Activated T-helper 1 cell treated with anti-CD3 and anti-CD28 coated beads, Interleukin-12 subunit alpha, Interleukin-12 subunit beta, Interleukin-2, Interleukin-4 antibody, amounts not matched to agents 30 ng/mL and 10 ng/mL and 1 ng/mL, durations not matched to agents 14 hours and 24 hours and 36 hours (primary cell): ENCODE data around the gene ZNF367. TPM values are rescaled to one million over a fixed set of nuclear protein-coding genes. Genes with fewer than 3 reads are reported as not detected.

Experiments used
- DNase-seq: peaks from one replicate; pipeline ENCODE4 v3.0.0; 2021; ENCODE audit warnings: low spot score
- H3K27ac Mint-ChIP-seq: one replicate; pipeline ENCODE4 v1.8.0; 2021; ENCODE audit warnings: mild to moderate bottlenecking, mixed read lengths
- H3K27me3 Mint-ChIP-seq: one replicate; pipeline ENCODE4 v1.8.0; 2022; ENCODE audit warnings: mild to moderate bottlenecking, moderate library complexity, mixed read lengths; ENCODE audit not compliant: insufficient read depth
- H3K36me3 Mint-ChIP-seq: one replicate; pipeline ENCODE4 v1.8.0; 2021; ENCODE audit warnings: low read depth, mixed read lengths
- H3K4me1 Mint-ChIP-seq: one replicate; pipeline ENCODE4 v1.8.0; 2021; ENCODE audit warnings: low read depth, mixed read lengths
- H3K4me3 Mint-ChIP-seq: one replicate; pipeline ENCODE4 v1.8.0; 2021; ENCODE audit warnings: mild to moderate bottlenecking, moderate library complexity, mixed read lengths
- H3K9me3 Mint-ChIP-seq: one replicate; pipeline ENCODE4 v1.8.0; 2021; ENCODE audit warnings: mixed read lengths
- intact Hi-C: fragments of 100-400 bp; cut with micrococcal nuclease; formaldehyde crosslinking; loops from one replicate; pipeline ENCODE4 v1.15.1; 2024
- total RNA-seq: library from RNA; stranded (reverse); gene quantifications from 2 replicates; pipeline ENCODE4 v1.2.3, GENCODE V29; 2022

ZNF367 gene
- total RNA-seq, result 21.8 and 22.0 TPM in 2 replicates

GRCh38 chr9:96418083-96418919 is at the start of gene ZNF367:
ZNF367 (minus strand) TSS chr9:96418370; CDS start chr9:96418032, 338 bp downstream.
- Mint-ChIP-seq H3K27ac (peak within 1 kb of the TSS; percentile 95), H3K36me3 (peaks cover 6% of the 10 kb centered on the region), H3K4me3 (peak within 1 kb of the TSS; percentile 94), H3K4me1 (peaks cover 43% of the 10 kb centered on the region), H3K27me3 (no peaks in the 10 kb centered on the region), H3K9me3 (no peaks in the 10 kb centered on the region)
- DNase-seq, result peak; percentile 93
- intact Hi-C loops, result loop anchor here (1.0 to 10.0 kb wide), 12 partner anchors 32 to 1214 kb away; partner anchors contain the start of genes CTSV, FANCC, HABP4 and NCBP1

- DNase-seq, result no peak
- no peaks in the 10 kb centered on the region for H3K9me3 Mint-ChIP-seq
- H3K27me3 Mint-ChIP-seq, result no peaks in the 10 kb centered on the region
- peaks cover 16% of the 10 kb centered on the region for H3K36me3 Mint-ChIP-seq
- H3K4me3 Mint-ChIP-seq, result no peak overlapping the region
- H3K4me1 Mint-ChIP-seq, result no peaks in the 10 kb centered on the region
- H3K27ac Mint-ChIP-seq, result no peak overlapping the region
- intact Hi-C loops, result no loop called here
These were observed 49.6 kb upstream of the ZNF367 start for GRCh38 chr9:96467784-96468183.

DNA sequence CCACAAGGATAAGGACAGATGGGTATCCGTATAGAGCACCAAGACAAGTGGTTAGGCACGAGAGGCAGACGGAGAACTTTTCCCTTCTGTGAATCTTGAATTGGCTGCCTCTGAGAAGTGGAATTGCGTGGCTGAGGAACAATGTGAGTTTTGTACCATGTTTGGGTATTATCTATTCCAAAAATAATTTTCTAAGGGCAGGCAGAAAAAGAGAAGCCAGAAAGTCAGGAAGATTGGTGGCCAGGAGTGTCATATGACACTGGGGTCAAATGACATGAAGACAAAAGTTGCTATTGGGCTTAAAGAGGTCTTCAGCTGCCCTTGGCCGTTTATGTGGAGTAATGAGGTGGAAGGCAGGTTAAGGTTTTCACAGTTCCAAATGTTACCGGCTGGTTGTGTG is 46.3 kb upstream of the ZNF367 start:
- no peaks in the 10 kb centered on the region for H3K27me3 Mint-ChIP-seq
- DNase-seq, result no peak
- H3K36me3 Mint-ChIP-seq, result peaks cover 21% of the 10 kb centered on the region
- intact Hi-C loops, result no loop called here
- no peaks in the 10 kb centered on the region for H3K9me3 Mint-ChIP-seq
- no peak overlapping the region for H3K27ac Mint-ChIP-seq
- no peak overlapping the region for H3K4me3 Mint-ChIP-seq
- H3K4me1 Mint-ChIP-seq, result peaks cover 3% of the 10 kb centered on the region

DNA sequence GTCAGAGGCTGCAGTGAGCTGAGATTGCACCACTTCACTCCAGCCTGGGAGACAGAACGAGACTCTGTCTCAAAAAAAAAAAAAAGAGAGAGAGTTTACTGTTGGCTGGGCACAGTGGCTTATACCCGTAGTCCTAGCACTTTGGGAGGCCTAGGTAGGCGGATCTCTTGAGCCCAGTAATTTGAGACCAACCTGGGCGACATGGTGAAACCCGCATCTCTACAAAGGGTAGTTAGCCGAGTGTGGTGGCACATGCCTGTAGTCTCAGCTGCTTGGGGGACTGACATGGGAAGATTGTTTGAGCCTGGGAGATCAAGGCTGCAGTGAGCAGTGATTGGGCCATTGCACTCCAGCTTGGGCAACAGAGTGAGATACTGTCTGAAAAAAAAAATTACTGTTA is 44.4 kb upstream of the ZNF367 start:
- H3K27me3 Mint-ChIP-seq, result no peaks in the 10 kb centered on the region
- intact Hi-C loops, result no loop called here
- peaks cover 27% of the 10 kb centered on the region for H3K36me3 Mint-ChIP-seq
- H3K9me3 Mint-ChIP-seq, result no peaks in the 10 kb centered on the region
- no peak for DNase-seq
- H3K27ac Mint-ChIP-seq, result no peak overlapping the region
- no peak overlapping the region for H3K4me3 Mint-ChIP-seq
- peaks cover 9% of the 10 kb centered on the region for H3K4me1 Mint-ChIP-seq

DNA sequence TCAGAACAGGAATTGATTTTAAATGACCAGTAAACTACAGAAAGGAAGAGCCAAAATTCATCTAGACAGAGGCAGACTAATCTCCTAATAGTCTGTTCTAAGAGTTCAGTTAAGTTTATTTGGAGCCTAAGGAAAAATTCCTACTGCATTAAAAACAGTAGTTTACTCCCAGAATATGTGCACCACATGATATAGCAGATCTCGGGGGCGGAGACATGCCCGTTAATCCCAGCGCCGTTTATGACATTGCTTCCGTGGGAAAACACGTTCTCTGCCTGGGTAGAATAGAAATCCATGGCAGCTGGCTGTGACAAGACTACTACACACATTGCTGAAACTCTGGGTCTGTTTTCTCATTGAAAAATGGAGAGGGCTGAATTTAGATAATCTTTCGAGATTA is 43.2 kb upstream of the ZNF367 start:
- DNase-seq, result no peak
- intact Hi-C loops, result no loop called here
- Mint-ChIP-seq H3K4me1 (peaks cover 9% of the 10 kb centered on the region), H3K4me3 (no peak overlapping the region), H3K27ac (no peak overlapping the region), H3K9me3 (no peaks in the 10 kb centered on the region), H3K36me3 (peaks cover 24% of the 10 kb centered on the region), H3K27me3 (no peaks in the 10 kb centered on the region)

DNA sequence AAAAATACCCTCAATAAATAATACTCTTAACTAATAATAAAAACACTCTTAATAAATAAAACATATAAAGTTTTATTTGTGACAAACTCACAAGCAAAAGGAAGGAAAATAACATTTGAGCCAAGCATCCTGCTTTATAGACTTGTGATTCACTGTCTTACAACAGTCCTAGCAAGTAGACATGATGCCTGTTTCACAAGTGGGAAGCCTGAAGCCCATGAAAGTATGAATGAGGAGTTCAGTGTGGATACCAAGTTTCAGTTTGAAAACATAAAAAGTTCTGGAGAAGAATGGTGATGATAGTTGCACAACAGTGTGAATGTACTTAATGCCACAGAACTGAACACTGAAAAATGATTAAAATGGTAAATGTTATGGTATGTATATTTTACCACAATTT is 42.7 kb upstream of the ZNF367 start:
- peaks cover 9% of the 10 kb centered on the region for H3K4me1 Mint-ChIP-seq
- H3K4me3 Mint-ChIP-seq, result no peak overlapping the region
- no peaks in the 10 kb centered on the region for H3K27me3 Mint-ChIP-seq
- no peaks in the 10 kb centered on the region for H3K9me3 Mint-ChIP-seq
- no peak for DNase-seq
- H3K36me3 Mint-ChIP-seq, result peaks cover 21% of the 10 kb centered on the region
- intact Hi-C loops, result no loop called here
- no peak overlapping the region for H3K27ac Mint-ChIP-seq

DNA sequence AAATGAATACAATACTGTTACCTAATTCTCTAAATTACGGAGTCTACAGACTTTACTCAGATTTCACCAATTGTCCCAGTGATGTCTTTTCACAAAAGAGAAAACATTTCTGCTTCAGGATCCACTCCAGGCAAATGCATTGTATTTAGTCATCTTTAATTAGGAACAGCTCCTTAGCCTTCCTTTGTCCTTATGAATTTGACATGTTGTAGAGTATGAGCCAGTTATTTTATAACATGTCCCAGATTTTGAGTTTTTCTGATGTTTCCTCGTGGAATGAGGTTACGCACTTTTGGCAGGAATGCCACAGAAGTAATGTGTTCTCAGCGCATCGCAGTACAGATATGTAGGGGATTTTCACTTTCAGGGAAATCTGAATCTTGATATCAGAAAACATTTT is 42.3 kb upstream of the ZNF367 start:
- peaks cover 9% of the 10 kb centered on the region for H3K4me1 Mint-ChIP-seq
- H3K27me3 Mint-ChIP-seq, result no peaks in the 10 kb centered on the region
- DNase-seq, result no peak
- intact Hi-C loops, result no loop called here
- H3K36me3 Mint-ChIP-seq, result peaks cover 17% of the 10 kb centered on the region
- no peak overlapping the region for H3K4me3 Mint-ChIP-seq
- no peak overlapping the region for H3K27ac Mint-ChIP-seq
- no peaks in the 10 kb centered on the region for H3K9me3 Mint-ChIP-seq

DNA sequence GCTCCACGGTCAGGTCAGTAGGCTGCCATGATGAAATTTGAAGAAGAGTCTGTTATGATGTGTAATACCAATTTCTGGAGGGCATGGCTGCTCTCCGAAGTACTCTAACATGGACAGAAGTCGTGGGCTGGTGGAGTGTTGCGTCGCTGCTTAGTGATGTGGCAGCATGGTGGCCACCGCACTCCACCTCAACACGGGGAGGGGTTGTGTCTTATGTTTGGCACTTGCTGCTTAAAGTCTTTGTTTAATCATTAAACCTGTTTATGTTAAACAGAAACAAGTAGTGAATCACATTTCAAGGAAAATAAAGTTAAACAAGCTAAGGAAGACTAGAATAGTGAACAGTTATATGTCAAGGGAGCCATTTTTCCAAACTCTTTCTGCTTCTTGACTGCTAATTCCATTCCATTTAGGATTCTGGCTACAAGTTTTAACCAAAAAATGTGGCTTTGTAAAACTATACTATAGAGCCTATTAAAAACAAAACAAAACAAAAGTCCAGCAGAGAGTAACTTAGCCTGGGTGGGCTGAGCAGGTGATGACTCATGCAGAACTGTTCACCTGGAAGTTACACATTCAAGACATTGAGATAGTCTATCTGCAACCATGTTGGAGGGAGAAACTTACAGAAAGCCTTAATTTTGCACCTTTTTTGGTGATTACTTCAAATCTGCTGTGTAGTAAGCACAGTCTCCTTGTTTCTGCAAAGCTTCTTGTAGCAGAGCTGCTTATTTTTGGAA is 41.3 kb upstream of the ZNF367 start:
- H3K4me3 Mint-ChIP-seq, result no peak overlapping the region
- H3K27me3 Mint-ChIP-seq, result no peaks in the 10 kb centered on the region
- H3K36me3 Mint-ChIP-seq, result peaks cover 14% of the 10 kb centered on the region
- intact Hi-C loops, result no loop called here
- peaks cover 9% of the 10 kb centered on the region for H3K4me1 Mint-ChIP-seq
- DNase-seq, result no peak
- H3K9me3 Mint-ChIP-seq, result no peaks in the 10 kb centered on the region
- H3K27ac Mint-ChIP-seq, result no peak overlapping the region

DNA sequence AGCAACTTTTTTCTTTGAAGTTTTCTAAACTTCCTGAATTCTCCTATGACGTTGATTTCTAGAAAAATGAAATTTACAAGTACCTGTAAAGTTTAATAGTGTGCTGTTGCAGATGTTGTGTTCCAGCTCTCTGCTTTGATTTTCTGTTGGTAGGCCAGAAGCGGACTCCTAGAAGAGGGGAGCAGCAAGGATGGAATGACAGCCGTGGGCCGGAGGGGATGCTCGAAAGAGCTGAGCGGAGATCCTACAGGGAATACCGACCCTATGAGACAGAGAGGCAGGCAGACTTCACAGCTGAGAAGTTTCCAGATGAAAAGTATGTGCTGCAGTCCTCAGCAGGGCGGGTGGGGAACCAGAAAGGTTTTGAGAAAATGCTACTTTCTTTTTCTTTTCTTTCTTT is 40.1 kb upstream of the ZNF367 start:
- Mint-ChIP-seq H3K36me3 (peaks cover 16% of the 10 kb centered on the region), H3K27ac (no peak overlapping the region), H3K4me3 (no peak overlapping the region), H3K9me3 (no peaks in the 10 kb centered on the region), H3K27me3 (no peaks in the 10 kb centered on the region), H3K4me1 (peaks cover 15% of the 10 kb centered on the region)
- intact Hi-C loops, result no loop called here
- no peak for DNase-seq

- Mint-ChIP-seq H3K27ac (no peak overlapping the region), H3K4me3 (no peak overlapping the region), H3K27me3 (no peaks in the 10 kb centered on the region), H3K36me3 (peaks cover 16% of the 10 kb centered on the region), H3K4me1 (peaks cover 19% of the 10 kb centered on the region), H3K9me3 (no peaks in the 10 kb centered on the region)
- intact Hi-C loops, result no loop called here
- DNase-seq, result no peak
These were observed 39.1 kb upstream of the ZNF367 start for GRCh38 chr9:96457266-96457665.

DNA sequence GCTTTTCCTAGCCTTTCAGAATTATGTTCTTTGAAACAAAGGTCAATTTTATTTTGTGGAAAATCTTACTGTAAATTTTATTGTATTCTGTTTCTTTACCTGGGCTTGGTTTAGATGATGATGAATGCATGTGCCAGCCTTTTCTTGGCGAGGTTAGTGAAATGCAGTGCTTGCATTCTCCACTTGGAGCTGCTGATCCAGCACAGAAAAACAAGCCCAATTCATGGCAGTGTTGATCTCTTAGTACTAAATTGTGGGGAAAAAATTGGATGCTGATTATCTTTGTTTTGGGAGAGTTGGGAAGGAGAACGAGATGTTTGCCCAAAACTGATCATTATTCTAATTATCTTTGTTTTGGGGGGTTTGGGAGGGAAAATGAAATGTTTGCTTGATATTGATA is 35.5 kb upstream of the ZNF367 start:
- Mint-ChIP-seq H3K4me1 (peaks cover 23% of the 10 kb centered on the region), H3K27ac (no peak overlapping the region), H3K27me3 (peaks cover 9% of the 10 kb centered on the region), H3K9me3 (no peaks in the 10 kb centered on the region), H3K36me3 (peaks cover 5% of the 10 kb centered on the region), H3K4me3 (no peak overlapping the region)
- DNase-seq, result no peak
- intact Hi-C loops, result loop anchor here (5.0 kb wide), 1 partner anchor 99 kb away; no protein-coding TSS in a partner anchor

- peaks cover 2% of the 10 kb centered on the region for H3K36me3 Mint-ChIP-seq
- H3K4me3 Mint-ChIP-seq, result peak overlapping the region; percentile 87
- H3K27ac Mint-ChIP-seq, result peak overlapping the region; percentile 55
- H3K4me1 Mint-ChIP-seq, result peaks cover 23% of the 10 kb centered on the region
- no peaks in the 10 kb centered on the region for H3K9me3 Mint-ChIP-seq
- H3K27me3 Mint-ChIP-seq, result peaks cover 29% of the 10 kb centered on the region
- DNase-seq, result peak; percentile 19
- intact Hi-C loops, result loop anchor here (1.0 to 5.0 kb wide), 5 partner anchors 33 to 204 kb away; partner anchors contain the start of genes PRXL2C and ZNF367
These were observed 32.7 kb upstream of the ZNF367 start for GRCh38 chr9:96450613-96451528.
